SH-SY5Y (cell line): ENCODE measurements around the gene FGG.

Source experiments
- GATA2 ChIP-seq: IDR thresholded peaks from 2 replicates; pipeline ENCODE4 v1.6.1; 2011; ENCODE audit warnings: mild to moderate bottlenecking, low read depth, low read length
- GATA3 ChIP-seq: IDR thresholded peaks from 2 replicates; pipeline ENCODE4 v1.6.1; 2011; ENCODE audit warnings: low read depth, mild to moderate bottlenecking, low read length, moderate library complexity

The FGG gene

GRCh38 chr4:154560419-154560801, 52.0 kb downstream of the FGG start:
- TF ChIP-seq GATA3: no peak

GRCh38 chr4:154559494-154560418, 52.7 kb downstream of the FGG start:
- TF ChIP-seq GATA3 (no peak), GATA2 (no peak)

GRCh38 chr4:154559141-154559493, 53.3 kb downstream of the FGG start:
- TF ChIP-seq GATA2 (no peak), GATA3 (no peak)
